SK-N-SH (cell line): Measurements from ENCODE around the gene CCDC14. TPM values are rescaled to one million over a fixed set of nuclear protein-coding genes. Genes with fewer than 3 reads are reported as not detected.

Source experiments
- CTCF ChIA-PET: fragments of 300-600, 350-600 bp; formaldehyde crosslinking; extraction: SDS; loops from one replicate; lab custom pipeline; 2021; lab: Yijun Ruan, JAX
- POLR2A ChIA-PET: fragments of 350-600 bp; sonication (Branson Sonifier 250); formaldehyde crosslinking; extraction: SDS; loops from one replicate; lab custom pipeline; 2020; ENCODE audit warnings: antibody characterized with exemption, inconsistent platforms; lab: Yijun Ruan, JAX
- DNase-seq: peaks from one replicate; pipeline ENCODE4 v3.0.0; 2012
- H2AFZ ChIP-seq: fragments of 200-600 bp; sonication (generic); 2 replicates; pipeline ENCODE4 v1.8.1; 2016; ENCODE audit warnings: antibody characterized with exemption, mild to moderate bottlenecking, low read depth
- H3F3A ChIP-seq: fragments of 200-600 bp; sonication (generic); replicated peaks from 2 replicates; pipeline ENCODE3; 2016; ENCODE audit warnings: antibody characterized with exemption, mild to moderate bottlenecking; ENCODE audit not compliant: insufficient read depth
- H3K27ac ChIP-seq, 2 experiments: fragments of 200-500 bp in 1 of 2; fragments of 200-600 bp in 1 of 2; sonication (Bioruptor generic) in 1 of 2; sonication (generic), shearing (Covaris generic) in 1 of 2; 2 replicates each; pipeline versions ENCODE4 v1.5.1 to v1.6.1; 2014 to 2016; ENCODE audit warnings: low read depth in 2 of 2, inconsistent platforms in 1 of 2, low read length in 1 of 2, mild to moderate bottlenecking in 1 of 2, mixed read lengths in 1 of 2
- H3K27me3 ChIP-seq: fragments of 200-600 bp; sonication (generic), shearing (Covaris generic); 2 replicates; pipeline ENCODE4 v1.6.1; 2016; ENCODE audit warnings: mixed run types; ENCODE audit not compliant: insufficient read depth
- H3K36me3 ChIP-seq, 2 experiments: fragments of 200-500 bp in 1 of 2; fragments of 200-600 bp in 1 of 2; sonication (Bioruptor generic) in 1 of 2; sonication (generic) in 1 of 2; replicated peaks in 1 of 2; 2 replicates each; pipeline versions ENCODE3 to v1.5.1; 2014 to 2016; ENCODE audit warnings: low read length in 1 of 2, mild to moderate bottlenecking in 1 of 2; ENCODE audit not compliant: insufficient read depth in 2 of 2, control insufficient read depth in 1 of 2
- H3K4me1 ChIP-seq, 2 experiments: fragments of 200-500 bp in 1 of 2; fragments of 200-600 bp in 1 of 2; sonication (Bioruptor generic) in 1 of 2; sonication (generic), shearing (Covaris generic) in 1 of 2; 2 replicates each; pipeline versions ENCODE4 v1.5.1 to v1.6.1; 2014 to 2016; ENCODE audit warnings: low read depth in 1 of 2, low read length in 1 of 2, mixed run types in 1 of 2; ENCODE audit not compliant: insufficient read depth in 2 of 2, control insufficient read depth in 1 of 2
- H3K4me2 ChIP-seq: fragments of 200-600 bp; sonication (generic), shearing (Covaris generic); 2 replicates; pipeline ENCODE4 v1.6.1; 2017; ENCODE audit warnings: mixed run types
- H3K4me3 ChIP-seq, 2 experiments: fragments of 200-500 bp in 1 of 2; fragments of 200-600 bp in 1 of 2; sonication (Bioruptor generic) in 1 of 2; sonication (generic), shearing (Covaris generic) in 1 of 2; 2 replicates each; pipeline versions ENCODE4 v1.5.1 to v1.8.1; 2014 to 2016; ENCODE audit warnings: low read depth in 2 of 2, inconsistent platforms in 1 of 2, low read length in 1 of 2, mild to moderate bottlenecking in 1 of 2, mixed read lengths in 1 of 2, moderate library complexity in 1 of 2
- H3K79me2 ChIP-seq: fragments of 200-600 bp; sonication (generic); 2 replicates; pipeline ENCODE4 v1.8.1; 2017; ENCODE audit warnings: mild to moderate bottlenecking; ENCODE audit not compliant: insufficient read depth
- H3K9ac ChIP-seq: fragments of 200-600 bp; sonication (generic); 2 replicates; pipeline ENCODE4 v1.6.1; 2017; ENCODE audit warnings: mixed run types
- H3K9me2 ChIP-seq: fragments of 200-600 bp; sonication (generic); 2 replicates; pipeline ENCODE4 v1.6.1; 2017; ENCODE audit warnings: mixed run types
- H3K9me3 ChIP-seq: fragments of 200-600 bp; sonication (generic); 2 replicates; pipeline ENCODE4 v1.6.1; 2017; ENCODE audit warnings: mixed run types, mild to moderate bottlenecking, moderate library complexity
- H4K20me1 ChIP-seq: fragments of 200-600 bp; sonication (generic); 2 replicates; pipeline ENCODE4 v1.6.1; 2017; ENCODE audit warnings: mild to moderate bottlenecking, mixed run types; ENCODE audit not compliant: insufficient read depth
- CTCF ChIP-seq: fragments of 200-600 bp; sonication (generic); IDR thresholded peaks from 2 replicates; pipeline ENCODE4 v1.6.1; 2017; ENCODE audit warnings: antibody characterized with exemption, mild to moderate bottlenecking, moderate library complexity
- ELF1 ChIP-seq: IDR thresholded peaks from 2 replicates; pipeline ENCODE4 v1.4.0; 2012
- EP300 ChIP-seq, 2 experiments: IDR thresholded peaks; 2 replicates each; pipeline versions ENCODE4 v1.4.0 to v1.6.1; 2012; ENCODE audit warnings: borderline replicate concordance in 1 of 2, low read depth in 1 of 2, low read length in 1 of 2
- EZH2phosphoT487 ChIP-seq: fragments of 200-600 bp; sonication (generic); IDR thresholded peaks from 2 replicates; pipeline ENCODE4 v1.6.1; 2017; ENCODE audit warnings: low read depth, mixed run types, mild to moderate bottlenecking, antibody characterized with exemption, moderate library complexity, borderline replicate concordance
- FOXJ3 ChIP-seq: sonication (generic); formaldehyde crosslinking; IDR thresholded peaks from 2 replicates; pipeline ENCODE4 v1.5.1; 2020; ENCODE audit warnings: mild to moderate bottlenecking, missing genetic modification reagents
- GABPA ChIP-seq: IDR thresholded peaks from 2 replicates; pipeline ENCODE4 v1.4.0; 2012; ENCODE audit warnings: low read depth, mild to moderate bottlenecking
- GATA2 ChIP-seq: sonication (generic); formaldehyde crosslinking; IDR thresholded peaks from 2 replicates; pipeline ENCODE4 v1.5.0; 2020; ENCODE audit warnings: mild to moderate bottlenecking, missing genetic modification reagents
- MAX ChIP-seq: IDR thresholded peaks from 2 replicates; pipeline ENCODE4 v1.4.0; 2012; ENCODE audit warnings: low read depth
- MEF2A ChIP-seq: IDR thresholded peaks from 2 replicates; pipeline ENCODE4 v1.4.0; 2012; ENCODE audit warnings: low read depth, borderline replicate concordance
- MXI1 ChIP-seq: IDR thresholded peaks from 2 replicates; pipeline ENCODE4 v1.6.1; 2012; ENCODE audit warnings: mild to moderate bottlenecking, low read depth, low read length, improper control_type of control experiment
- NRF1 ChIP-seq: IDR thresholded peaks from 2 replicates; pipeline ENCODE4 v1.6.1; 2012; ENCODE audit warnings: low read depth, mild to moderate bottlenecking, low read length
- PBX3 ChIP-seq: IDR thresholded peaks from 2 replicates; pipeline ENCODE4; 2012
- POLR2AphosphoS5 ChIP-seq: IDR thresholded peaks from 2 replicates; pipeline ENCODE4 v1.6.1; 2012; ENCODE audit warnings: low read depth, low read length
- RAD21 ChIP-seq: IDR thresholded peaks from 2 replicates; pipeline ENCODE4 v1.6.1; 2012; ENCODE audit warnings: mild to moderate bottlenecking, low read length
- RCOR1 ChIP-seq: fragments of 150-350 bp; IDR thresholded peaks from 2 replicates; pipeline ENCODE4 v1.6.1; 2017; ENCODE audit warnings: antibody characterized with exemption, low read length
- REST ChIP-seq: IDR thresholded peaks from 2 replicates; pipeline ENCODE4 v1.6.1; 2012; ENCODE audit warnings: mild to moderate bottlenecking, low read depth, low read length, moderate library complexity
- RFX5 ChIP-seq: IDR thresholded peaks from 2 replicates; pipeline ENCODE4 v1.6.1; 2012; ENCODE audit warnings: mild to moderate bottlenecking, improper control_type of control experiment, low read length
- RXRA ChIP-seq: IDR thresholded peaks from 2 replicates; pipeline ENCODE4 v1.4.0; 2012; ENCODE audit warnings: low read depth, mild to moderate bottlenecking, borderline replicate concordance
- SIN3A ChIP-seq: IDR thresholded peaks from 2 replicates; pipeline ENCODE4 v1.6.1; 2012; ENCODE audit warnings: low read depth, mild to moderate bottlenecking, low read length, moderate library complexity, borderline replicate concordance
- TAF1 ChIP-seq: IDR thresholded peaks from 2 replicates; pipeline ENCODE4 v1.6.1; 2012; ENCODE audit warnings: low read depth, mild to moderate bottlenecking, low read length, moderate library complexity, borderline replicate concordance
- TCF12 ChIP-seq: IDR thresholded peaks from 2 replicates; pipeline ENCODE4 v1.4.0; 2012
- TEAD4 ChIP-seq: IDR thresholded peaks from 2 replicates; pipeline ENCODE4 v1.4.0; 2012; ENCODE audit warnings: mild to moderate bottlenecking, borderline replicate concordance; ENCODE audit not compliant: insufficient read depth
- YY1 ChIP-seq: IDR thresholded peaks from 2 replicates; pipeline ENCODE4 v1.4.0; 2012; ENCODE audit warnings: low read depth, mild to moderate bottlenecking
- ZBTB33 ChIP-seq: IDR thresholded peaks from 2 replicates; pipeline ENCODE4 v1.4.0; 2012; ENCODE audit warnings: low read depth, borderline replicate concordance
- WGBS: methylation state at CpG from one replicate; pipeline ENCODE4 v1.1.6; 2017; ENCODE audit warnings: low lambda C conversion rate; 5-methylcytosine and 5-hydroxymethylcytosine counted together
- polyA plus RNA-seq, 3 experiments: library from polyadenylated mRNA; depleted of rRNA; stranded (reverse); fragments of >200 nt; gene quantifications; 2 replicates each; pipeline ENCODE4 v1.2.3, GENCODE V29; 2012

CCDC14 gene
- polyA plus RNA-seq (2012; rRNA removed) = 147 and 197 TPM in 2 replicates
- polyA plus RNA-seq (2012; cell fraction: cytosol; rRNA removed) = 30.5 and 42.1 TPM in 2 replicates
- polyA plus RNA-seq (2012; cell fraction: nucleus; rRNA removed) = 605 and 1,249 TPM in 2 replicates

- H2AFZ ChIP-seq = peak within 1 kb of the TSS; percentile 84
- H3F3A ChIP-seq = peaks cover 16% of the 10 kb centered on the region
- H3K27me3 ChIP-seq = no peaks in the 10 kb centered on the region
- H4K20me1 ChIP-seq = no peaks in the 10 kb centered on the region
- H3K9me3 ChIP-seq = no peaks in the 10 kb centered on the region
- DNase-seq = peak; percentile 90
- peaks cover 44% of the 10 kb centered on the region for H3K79me2 ChIP-seq
- peak within 1 kb of the TSS; percentile 90 for H3K4me2 ChIP-seq
- peaks cover 9 to 19% of the 10 kb centered on the region in 2 experiments for H3K36me3 ChIP-seq
- POLR2A ChIA-PET = interaction anchor here (0.6 to 1.8 kb wide), 3 partner anchors 19 to 75 kb away, joined by 3 to 7 read pairs (median 4); partner anchors contain the start of gene KALRN
- peak within 1 kb of the TSS; percentile 94 for H3K9ac ChIP-seq
- peak within 1 kb of the TSS; percentile 82 to 95 for H3K27ac ChIP-seq
- H3K9me2 ChIP-seq = no peaks in the 10 kb centered on the region
- H3K4me3 ChIP-seq = peak within 1 kb of the TSS; percentile 81 to 95
- H3K4me1 ChIP-seq = peaks cover 3 to 19% of the 10 kb centered on the region in 2 experiments; a peak in 3 of 4 replicates
- CTCF ChIA-PET = interaction anchor here (0.6 kb wide), 2 partner anchors 75 to 116 kb away, joined by 3 read pairs; no protein-coding TSS in a partner anchor
- 1% methylated on average over 39 of the region's 55 CpGs for WGBS
- peak; percentile 74; the same call in 1 of the 2 replicates for TF ChIP-seq SIN3A
- no peak for TF ChIP-seq ZBTB33
- no peak for TF ChIP-seq RFX5
- TF ChIP-seq GABPA = peak; percentile 88
- no peak for TF ChIP-seq YY1
- TF ChIP-seq RCOR1 = 0 out of 2 replicates have a peak, but pooled peaks have one; percentile 33
- TF ChIP-seq NRF1 = 0 out of 2 replicates have a peak, but pooled peaks have one; percentile 34
- TF ChIP-seq CTCF = no peak
- TF ChIP-seq RAD21 = no peak
- TF ChIP-seq POLR2AphosphoS5 = peak; percentile 87
- TF ChIP-seq FOXJ3 (CRISPR knock-in tag) = no peak
- TF ChIP-seq EP300 (IDR thresholded peaks at IDR 0.05; ENCODE audit: borderline replicate concordance in 1 of 2, low read depth in 1 of 2, low read length in 1 of 2) = no peak
- TF ChIP-seq REST = peak; percentile 66; the same call in 1 of the 2 replicates
- peak; percentile 92 for TF ChIP-seq MAX
- peak; percentile 74 for TF ChIP-seq MXI1
- peak; percentile 77 for TF ChIP-seq TAF1
- no peak for TF ChIP-seq TEAD4
- no peak for TF ChIP-seq RXRA
- no peak for TF ChIP-seq EZH2phosphoT487
- no peak for TF ChIP-seq TCF12
- no peak for TF ChIP-seq MEF2A
- TF ChIP-seq ELF1 = peak; percentile 62; the same call in 1 of the 2 replicates
- TF ChIP-seq GATA2 (CRISPR knock-in tag) = no peak
- 0 out of 2 replicates have a peak, but pooled peaks have one; percentile 8 for TF ChIP-seq PBX3
These were observed at the start of gene CCDC14 for GRCh38 chr3:123960781-123961507. TSS of gene CCDC14 (minus strand) at chr3:123961229. CDS start at chr3:123961173, 56 bp downstream.
